ENCODE measurements around the gene REELD1.

Gene REELD1

GRCh38 chr4:146275370-146275769 lies 61.0 kb downstream of the REELD1 start:
- Histone ChIP-seq H3K4me1 (ENCODE audit: control insufficient read depth, insufficient read depth, low read length) (no peaks in the 10 kb centered on the region), H3K4me3 (ENCODE audit: low read depth, low read length) (no peak overlapping the region), H3K27ac (ENCODE audit: extremely low read depth, low read depth, low read length) (no peak overlapping the region), H3K36me3 (ENCODE audit: control insufficient read depth in 2 of 2, insufficient read depth in 1 of 2, low read length in 2 of 2) (no peaks in the 10 kb centered on the region), H3K9me3 (ENCODE audit: control insufficient read depth, insufficient read depth, low read depth, low read length) (no peaks in the 10 kb centered on the region)
- TF ChIP-seq ZSCAN30 (tag by site-specific recombination; IDR thresholded peaks at IDR 0.05) (no peak), ZNF10 (tag by site-specific recombination; IDR thresholded peaks at IDR 0.05) (no peak), PRDM4 (tag by site-specific recombination; IDR thresholded peaks at IDR 0.05) (no peak), ZNF423 (tag by site-specific recombination; IDR thresholded peaks at IDR 0.05) (no peak), WT1 (tag by site-specific recombination; IDR thresholded peaks at IDR 0.05) (no peak), GFI1B (tag by site-specific recombination; IDR thresholded peaks at IDR 0.05) (no peak), SALL2 (tag by site-specific recombination; IDR thresholded peaks at IDR 0.05; ENCODE audit: borderline replicate concordance) (no peak), ZNF426 (tag by site-specific recombination; IDR thresholded peaks at IDR 0.05) (no peak), KLF7 (tag by site-specific recombination; IDR thresholded peaks at IDR 0.05; ENCODE audit: borderline replicate concordance) (no peak), ZNF600 (tag by site-specific recombination; IDR thresholded peaks at IDR 0.05) (no peak), ZNF518A (tag by site-specific recombination; conservative IDR thresholded peaks at IDR 0.05; ENCODE audit: low read depth) (no peak), PRDM6 (tag by site-specific recombination; IDR thresholded peaks at IDR 0.05) (no peak), CTCF (tag by site-specific recombination; IDR thresholded peaks at IDR 0.05) (no peak), KLF9 (tag by site-specific recombination; IDR thresholded peaks at IDR 0.05; ENCODE audit: low read depth) (no peak), ZNF692 (tag by site-specific recombination; IDR thresholded peaks at IDR 0.05) (no peak)
- POLR2A ChIA-PET = no interaction called here
- CTCF ChIA-PET = no interaction called here
